Prostate gland (tissue), 2 donors: ENCODE measurements around the gene IGF2BP2.

Experiments
- POLR2A ChIP-seq: fragments of 450-650 bp; IDR thresholded peaks from one replicate; pipeline ENCODE4 v1.6.1; 2016; ENCODE audit warnings: antibody characterized with exemption, mild to moderate bottlenecking
- TF ChIP-seq, protein P1 (sequence below), 4 experiments: fragments of 200-600 bp in 2 of 4; fragments of 450-650 bp in 2 of 4; sonication (generic) in 2 of 4; IDR thresholded peaks; 1 replicate in 3 of 4; 2 replicates in 1 of 4; pipeline ENCODE4 v1.5.1; 2016 to 2019; ENCODE audit warnings: antibody characterized with exemption in 4 of 4, mild to moderate bottlenecking in 2 of 4, moderate library complexity in 2 of 4

DNA sequence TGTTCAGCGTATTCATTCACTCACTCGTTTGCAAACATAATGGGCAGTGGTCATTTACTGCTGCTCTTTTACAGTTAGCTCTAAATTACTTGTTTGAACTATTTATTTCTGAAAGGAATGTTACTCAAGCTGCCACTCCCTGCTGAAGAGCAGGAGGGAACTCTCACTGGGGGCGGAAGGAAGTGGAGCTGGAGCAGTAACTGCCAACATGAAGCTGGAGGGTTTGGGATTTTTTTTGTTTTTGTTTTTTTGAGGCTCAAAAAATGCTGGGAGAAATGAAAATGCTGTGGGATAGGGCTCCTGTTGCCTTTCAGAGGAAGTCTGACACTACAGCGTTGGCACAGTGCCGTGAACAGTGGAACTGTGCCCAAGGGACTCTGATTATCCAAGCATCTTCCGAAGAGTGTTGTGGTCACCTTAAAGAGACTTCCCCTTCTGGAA lies 194.6 kb downstream of the IGF2BP2 start:
- TF ChIP-seq, protein P1, sequence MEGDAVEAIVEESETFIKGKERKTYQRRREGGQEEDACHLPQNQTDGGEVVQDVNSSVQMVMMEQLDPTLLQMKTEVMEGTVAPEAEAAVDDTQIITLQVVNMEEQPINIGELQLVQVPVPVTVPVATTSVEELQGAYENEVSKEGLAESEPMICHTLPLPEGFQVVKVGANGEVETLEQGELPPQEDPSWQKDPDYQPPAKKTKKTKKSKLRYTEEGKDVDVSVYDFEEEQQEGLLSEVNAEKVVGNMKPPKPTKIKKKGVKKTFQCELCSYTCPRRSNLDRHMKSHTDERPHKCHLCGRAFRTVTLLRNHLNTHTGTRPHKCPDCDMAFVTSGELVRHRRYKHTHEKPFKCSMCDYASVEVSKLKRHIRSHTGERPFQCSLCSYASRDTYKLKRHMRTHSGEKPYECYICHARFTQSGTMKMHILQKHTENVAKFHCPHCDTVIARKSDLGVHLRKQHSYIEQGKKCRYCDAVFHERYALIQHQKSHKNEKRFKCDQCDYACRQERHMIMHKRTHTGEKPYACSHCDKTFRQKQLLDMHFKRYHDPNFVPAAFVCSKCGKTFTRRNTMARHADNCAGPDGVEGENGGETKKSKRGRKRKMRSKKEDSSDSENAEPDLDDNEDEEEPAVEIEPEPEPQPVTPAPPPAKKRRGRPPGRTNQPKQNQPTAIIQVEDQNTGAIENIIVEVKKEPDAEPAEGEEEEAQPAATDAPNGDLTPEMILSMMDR (IDR thresholded peaks at IDR 0.05) = no peak
- no peak for TF ChIP-seq POLR2A
